GM23248 (cell line): ENCODE measurements around the gene GAA. TPM values are rescaled to one million over a fixed set of nuclear protein-coding genes. Genes with fewer than 3 reads are reported as not detected.
A peak's percentile ranks its signal among the peaks of the same experiment; 100 is the strongest.

Experiments used
- DNase-seq: peaks from one replicate; pipeline ENCODE4 v3.0.0-alpha.2; 2015
- H2AFZ ChIP-seq: fragments of 200-600 bp; sonication (generic); 2 replicates; pipeline ENCODE4 v1.6.1; 2016; ENCODE audit warnings: antibody characterized with exemption
- H3F3A ChIP-seq: fragments of 200-600 bp; sonication (generic); 2 replicates; pipeline ENCODE4 v1.6.1; 2016; ENCODE audit warnings: mild to moderate bottlenecking, antibody characterized with exemption, mixed run types; ENCODE audit not compliant: insufficient read depth
- H3K27ac ChIP-seq: fragments of 200-600 bp; sonication (generic); 2 replicates; pipeline ENCODE4 v1.5.1; 2016; ENCODE audit warnings: mild to moderate bottlenecking
- H3K27me3 ChIP-seq: fragments of 200-600 bp; sonication (generic); replicated peaks from 2 replicates; pipeline ENCODE4 v1.6.1; 2016; ENCODE audit warnings: mild to moderate bottlenecking; ENCODE audit not compliant: insufficient read depth
- H3K36me3 ChIP-seq: fragments of 200-600 bp; sonication (generic); 2 replicates; pipeline ENCODE4 v1.6.1; 2016; ENCODE audit warnings: low read depth, mild to moderate bottlenecking
- H3K4me1 ChIP-seq: fragments of 200-600 bp; sonication (generic); 2 replicates; pipeline ENCODE4 v1.6.1; 2016; ENCODE audit warnings: mild to moderate bottlenecking; ENCODE audit not compliant: insufficient read depth
- H3K4me2 ChIP-seq: fragments of 200-600 bp; sonication (generic); one replicate; pipeline ENCODE4 v1.6.1; 2016; ENCODE audit warnings: mild to moderate bottlenecking; ENCODE audit not compliant: unreplicated experiment
- H3K4me3 ChIP-seq: fragments of 200-600 bp; sonication (generic); 2 replicates; pipeline ENCODE4 v1.5.1; 2016; ENCODE audit warnings: mild to moderate bottlenecking
- H3K79me2 ChIP-seq: fragments of 200-600 bp; sonication (generic); 2 replicates; pipeline ENCODE4 v1.6.1; 2016; ENCODE audit warnings: mild to moderate bottlenecking; ENCODE audit not compliant: insufficient read depth
- H3K9ac ChIP-seq: fragments of 200-600 bp; sonication (generic); 2 replicates; pipeline ENCODE4 v1.6.1; 2016; ENCODE audit warnings: mild to moderate bottlenecking
- H3K9me2 ChIP-seq: fragments of 200-600 bp; sonication (generic); 2 replicates; pipeline ENCODE4 v1.6.1; 2016; ENCODE audit warnings: mixed run types, mild to moderate bottlenecking, moderate library complexity; ENCODE audit not compliant: insufficient read depth
- H3K9me3 ChIP-seq: fragments of 200-600 bp; sonication (generic); one replicate; pipeline ENCODE4 v1.6.1; 2017; ENCODE audit warnings: low read depth
- H4K20me1 ChIP-seq: fragments of 200-600 bp; sonication (generic); 2 replicates; pipeline ENCODE4 v1.6.0; 2016; ENCODE audit not compliant: insufficient read depth
- EZH2 ChIP-seq: fragments of 200-600 bp; sonication (generic); IDR thresholded peaks from 2 replicates; pipeline ENCODE4 v1.6.1; 2018; ENCODE audit warnings: antibody characterized with exemption, mild to moderate bottlenecking; ENCODE audit not compliant: insufficient read depth, poor library complexity, severe bottlenecking
- EZH2phosphoT487 ChIP-seq: fragments of 200-600 bp; sonication (generic); IDR thresholded peaks from 2 replicates; pipeline ENCODE4 v1.6.1; 2018; ENCODE audit warnings: antibody characterized with exemption, moderate library complexity, mild to moderate bottlenecking, low read depth; ENCODE audit not compliant: insufficient read depth
- WGBS, 2 experiments: methylation state at CpG; one replicate each; pipeline ENCODE4 v1.1.6; 2015 to 2017; ENCODE audit warnings: low lambda C conversion rate in 2 of 2, low coverage in 1 of 2; ENCODE audit errors: missing lambda C conversion rate in 2 of 2; 5-methylcytosine and 5-hydroxymethylcytosine counted together
- in situ Hi-C: fragments of 300-500 bp; cut with MboI; formaldehyde crosslinking; loops from 2 replicates; pipeline ENCODE4 v1.15.0; 2020
- polyA plus RNA-seq: library from polyadenylated mRNA; unstranded; fragments of >200 nt; fragmentation: Nextera tagmentation; extraction: Ambion mirVana; gene quantifications from 2 replicates; pipeline ENCODE4 v1.2.1, GENCODE V29; 2016
- total RNA-seq: library from RNA; depleted of rRNA; stranded (reverse); fragments of >200 nt; shearing (Covaris generic); gene quantifications from 2 replicates; pipeline ENCODE4 v1.2.3, GENCODE V29; 2014

The GAA gene
- total and polyA plus RNA-seq, 2 experiments from 2014 or later, result 80.2 to 127 TPM

DNA sequence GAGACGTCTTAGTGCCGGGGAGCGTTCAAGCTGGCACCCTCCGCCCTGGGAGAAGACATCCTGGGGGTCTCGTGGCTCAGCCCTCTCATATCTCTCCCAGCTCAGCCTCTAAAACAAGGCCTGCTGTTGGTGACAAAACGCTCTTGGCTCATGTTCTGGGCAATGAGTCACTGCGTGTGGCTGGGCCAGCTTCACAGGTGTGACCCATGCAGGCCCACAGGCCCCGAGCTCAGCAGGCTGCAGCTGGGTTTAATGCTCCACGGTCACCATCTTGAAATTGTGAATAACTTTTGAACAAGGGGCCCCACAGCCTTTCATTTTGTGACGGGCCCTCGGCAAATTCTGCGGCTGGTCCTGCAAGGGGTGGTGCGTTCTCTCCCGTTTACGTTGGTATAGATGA, 22.4 kb downstream of the GAA start:
- no peak overlapping the region for H3K9ac ChIP-seq
- H3K27me3 ChIP-seq, result no peaks in the 10 kb centered on the region
- H3K79me2 ChIP-seq, result no peaks in the 10 kb centered on the region
- H3K27ac ChIP-seq, result no peak overlapping the region
- H3K4me1 ChIP-seq, result peaks cover 20% of the 10 kb centered on the region
- peak; percentile 64 for DNase-seq
- H3K4me3 ChIP-seq, result no peak overlapping the region
- H3F3A ChIP-seq, result peaks cover 20% of the 10 kb centered on the region
- no peak overlapping the region for H3K4me2 ChIP-seq
- H2AFZ ChIP-seq, result no peak overlapping the region
- in situ Hi-C loops, result no loop called here
- no peaks in the 10 kb centered on the region for H3K9me3 ChIP-seq
- WGBS, 2 experiments, result 66 to 69% methylated on average over 15 of the region's 15 CpGs
- no peaks in the 10 kb centered on the region for H4K20me1 ChIP-seq
- no peaks in the 10 kb centered on the region for H3K9me2 ChIP-seq
- TF ChIP-seq EZH2phosphoT487, result no peak
- TF ChIP-seq EZH2, result no peak
- H3K36me3 ChIP-seq, result no peaks in the 10 kb centered on the region

DNA sequence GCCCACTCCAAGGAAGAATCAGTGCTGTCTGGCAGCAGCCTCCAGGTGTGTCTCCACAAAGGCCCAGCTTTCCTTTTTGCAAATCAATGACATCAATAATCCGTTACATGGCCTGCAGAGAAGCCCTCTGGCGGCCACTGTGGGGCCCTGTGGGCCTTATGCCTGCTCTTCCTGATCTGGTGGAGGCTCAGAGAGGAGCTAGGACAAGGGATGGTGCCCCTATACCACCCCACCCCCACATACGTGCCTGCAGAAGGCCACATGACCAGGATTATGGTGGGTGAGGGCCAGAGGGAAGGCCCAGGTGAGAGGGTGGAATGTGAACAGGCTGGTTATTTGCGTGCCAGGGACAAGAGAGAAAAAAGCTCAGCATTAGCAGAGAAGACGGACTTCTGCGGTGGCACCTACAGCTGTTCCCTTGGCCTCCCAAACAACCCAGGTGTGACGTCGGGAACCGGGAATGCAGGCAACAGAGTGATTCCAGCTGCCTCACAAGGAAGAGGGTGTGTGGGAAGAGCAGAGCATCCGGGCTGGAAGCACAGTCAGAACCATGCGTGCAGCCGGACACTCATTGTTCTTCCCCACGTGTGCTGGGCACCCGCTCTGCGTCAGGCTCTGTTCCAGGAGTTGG, 23.1 kb downstream of the GAA start:
- H3K79me2 ChIP-seq, result no peaks in the 10 kb centered on the region
- H3K27ac ChIP-seq, result no peak overlapping the region
- no peak overlapping the region for H3K9ac ChIP-seq
- 47 to 50% methylated on average over 15 of the region's 15 CpGs for WGBS, 2 experiments
- H3K4me1 ChIP-seq, result peaks cover 20% of the 10 kb centered on the region
- no peaks in the 10 kb centered on the region for H4K20me1 ChIP-seq
- TF ChIP-seq EZH2, result no peak
- TF ChIP-seq EZH2phosphoT487, result no peak
- no peak overlapping the region for H3K4me3 ChIP-seq
- H3F3A ChIP-seq, result peaks cover 24% of the 10 kb centered on the region
- peak; percentile 82 for DNase-seq
- H3K4me2 ChIP-seq, result no peak overlapping the region
- no peaks in the 10 kb centered on the region for H3K9me2 ChIP-seq
- H2AFZ ChIP-seq, result no peak overlapping the region
- H3K27me3 ChIP-seq, result no peaks in the 10 kb centered on the region
- no peaks in the 10 kb centered on the region for H3K36me3 ChIP-seq
- no peaks in the 10 kb centered on the region for H3K9me3 ChIP-seq
- in situ Hi-C loops, result no loop called here

DNA sequence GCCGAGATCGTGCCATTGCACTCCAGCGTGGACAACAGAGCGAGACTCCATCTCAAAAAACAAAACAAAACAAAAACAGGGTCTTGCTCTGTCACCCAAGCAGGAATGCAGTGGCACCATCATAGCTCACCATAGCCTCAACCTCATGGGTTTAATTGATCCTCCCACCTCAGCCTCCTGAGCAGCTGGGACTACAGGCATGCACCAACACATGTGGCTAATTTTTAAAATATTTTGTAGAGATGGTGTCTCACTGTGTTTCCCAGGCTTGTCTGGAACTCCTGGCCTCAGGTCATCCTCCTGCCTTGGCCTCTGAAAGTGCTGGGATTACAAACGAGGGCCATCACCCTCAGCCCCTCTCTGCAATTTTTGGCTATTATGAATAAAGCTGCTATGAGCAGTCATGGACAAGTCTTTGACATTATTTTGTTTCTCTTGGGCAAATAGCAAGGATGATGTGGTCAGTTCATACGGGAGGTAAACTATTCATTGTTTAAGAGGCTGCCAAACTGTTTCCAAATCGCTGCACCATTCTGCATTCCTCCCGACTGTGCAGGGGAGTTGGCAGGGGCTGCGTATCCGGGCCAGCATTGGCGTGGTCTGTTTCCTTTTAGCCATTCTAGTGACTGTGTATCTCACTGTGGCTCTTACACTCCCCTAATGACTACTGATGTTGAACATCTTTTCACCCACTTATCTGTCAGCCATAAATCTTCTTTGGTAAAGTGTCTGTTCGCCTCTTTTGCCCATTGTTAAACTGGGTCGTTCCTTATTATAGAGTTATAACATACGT, 24.5 kb downstream of the GAA start:
- Histone ChIP-seq H3K4me2 (peak overlapping the region; percentile 26), H3K79me2 (no peaks in the 10 kb centered on the region), H3K4me1 (peaks cover 20% of the 10 kb centered on the region), H3K9me3 (no peaks in the 10 kb centered on the region), H3K27ac (peak overlapping the region; percentile 54), H4K20me1 (no peaks in the 10 kb centered on the region), H3K27me3 (no peaks in the 10 kb centered on the region), H2AFZ (no peak overlapping the region), H3K4me3 (no peak overlapping the region), H3K9me2 (no peaks in the 10 kb centered on the region), H3F3A (peaks cover 36% of the 10 kb centered on the region), H3K9ac (no peak overlapping the region; the same call in 1 of the 2 replicates), H3K36me3 (no peaks in the 10 kb centered on the region)
- in situ Hi-C loops, result no loop called here
- TF ChIP-seq EZH2, result no peak
- no peak for TF ChIP-seq EZH2phosphoT487
- DNase-seq, result peak; percentile 94
- WGBS, 2 experiments, result 34 to 35% methylated on average over 14 of the region's 14 CpGs

DNA sequence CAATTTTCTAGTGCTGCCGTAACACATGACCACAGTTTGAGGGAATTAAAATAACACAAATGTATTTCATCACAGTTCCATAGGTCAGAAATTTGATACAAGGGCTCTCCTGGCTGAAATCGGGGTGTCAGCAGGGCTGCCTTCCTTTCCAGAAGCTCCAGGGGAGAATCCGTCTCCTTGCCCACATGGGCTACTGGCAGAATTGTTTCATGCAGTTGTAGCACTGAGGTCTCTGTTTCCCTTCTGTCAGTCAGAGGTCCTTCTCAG, 25.0 kb downstream of the GAA start:
- Histone ChIP-seq H2AFZ (no peak overlapping the region), H3F3A (peaks cover 41% of the 10 kb centered on the region), H3K4me1 (peaks cover 20% of the 10 kb centered on the region), H3K27ac (peak overlapping the region; percentile 54), H3K36me3 (no peaks in the 10 kb centered on the region), H3K9me2 (no peaks in the 10 kb centered on the region), H3K9ac (no peak overlapping the region; the same call in 1 of the 2 replicates), H4K20me1 (no peaks in the 10 kb centered on the region), H3K4me2 (peak overlapping the region; percentile 26), H3K79me2 (no peaks in the 10 kb centered on the region), H3K27me3 (no peaks in the 10 kb centered on the region), H3K4me3 (no peak overlapping the region), H3K9me3 (no peaks in the 10 kb centered on the region)
- in situ Hi-C loops, result no loop called here
- no peak for DNase-seq
- no peak for TF ChIP-seq EZH2
- no peak for TF ChIP-seq EZH2phosphoT487
- WGBS, 2 experiments, result 42 to 47% methylated on average over 3 of the region's 3 CpGs
